Kidney (tissue), 14 donors: ENCODE measurements around the gene RELT. TPM values are rescaled to one million over a fixed set of nuclear protein-coding genes. Genes with fewer than 3 reads are reported as not detected.

ENCODE experiments used
- DNase-seq, 5 donors: peaks; one replicate each; pipeline ENCODE4 v3.0.0-alpha.2; 2013 to 2020
- FAIRE-seq: peaks from 2 replicates; lab custom pipeline; 2012; peaks lifted over from hg19 to GRCh38; lab: Jason Lieb, UNC
- H3K27ac ChIP-seq, 2 donors: one replicate each; pipeline ENCODE4 v1.7.0; 2013; ENCODE audit warnings: low read depth in 2 of 2, low read length in 2 of 2, inconsistent platforms in 1 of 2
- H3K27me3 ChIP-seq: one replicate; pipeline ENCODE4 v1.7.1; 2013; ENCODE audit warnings: low read length, inconsistent platforms; ENCODE audit not compliant: control insufficient read depth, insufficient read depth
- H3K36me3 ChIP-seq, 3 donors: one replicate each; pipeline versions ENCODE4 v1.7.0 to v1.7.1; 2013; ENCODE audit warnings: low read length in 3 of 3, control low read depth in 1 of 3, inconsistent platforms in 1 of 3; ENCODE audit not compliant: insufficient read depth in 3 of 3, control insufficient read depth in 2 of 3
- H3K4me1 ChIP-seq, 3 donors: one replicate each; pipeline versions ENCODE4 v1.7.0 to v1.7.1; 2013; ENCODE audit warnings: low read length in 3 of 3, inconsistent platforms in 1 of 3, low read depth in 1 of 3; ENCODE audit not compliant: control insufficient read depth in 2 of 3, insufficient read depth in 2 of 3
- H3K4me3 ChIP-seq, 3 donors: one replicate each; pipeline versions ENCODE4 v1.7.0 to v1.8.1; 2013; ENCODE audit warnings: low read length in 3 of 3, control low read depth in 1 of 3, inconsistent platforms in 1 of 3
- H3K9ac ChIP-seq, 3 donors: one replicate each; pipeline versions ENCODE4 v1.7.0 to v1.7.1; 2013; ENCODE audit warnings: low read length in 3 of 3, control low read depth in 1 of 3, inconsistent platforms in 1 of 3
- H3K9me3 ChIP-seq, 3 donors: one replicate each; pipeline versions ENCODE4 v1.7.0 to v1.7.1; 2013; ENCODE audit warnings: low read length in 3 of 3, control low read depth in 1 of 3, inconsistent platforms in 1 of 3; ENCODE audit not compliant: control insufficient read depth in 2 of 3, insufficient read depth in 1 of 3
- CTCF ChIP-seq: IDR thresholded peaks from 3 replicates; pipeline ENCODE4 v1.5.1; 2012; ENCODE audit warnings: mild to moderate bottlenecking, moderate library complexity, borderline replicate concordance; ENCODE audit not compliant: insufficient read depth; ENCODE audit errors: extremely low read depth
- intact Hi-C: fragments of 100-400 bp; cut with DNase I; formaldehyde crosslinking; loops from one replicate; pipeline ENCODE4 v1.11.1; 2022
- polyA plus RNA-seq: library from polyadenylated mRNA; stranded (reverse); fragments of 350-450 nt; fragmentation: Illumina TruSeq; extraction: RNeasy Lipid Tissue Mini Kit (QIAGEN cat#74804); gene quantifications from one replicate; pipeline ENCODE4 v1.2.3, GENCODE V29; 2014; ENCODE audit warnings: low read depth, low replicate concordance; ENCODE audit not compliant: insufficient read depth
- total RNA-seq: library from RNA; stranded (reverse); fragmentation: NEBNext Ultra II Directional; extraction: Animal tissue kit (Norgen Biotek cat#: 25700); gene quantifications from one replicate; pipeline ENCODE4 v1.2.1, GENCODE V29; 2021
- donor health status: control.
- donor health status: control.
- donor health status: control.
- donor health status: control.
- donor health status: control.
- donor health status: DM: yes; HTN: yes; CAD: no.
- donor health status: Normal renal cell carcinoma (clear cell type).

The RELT gene
- total and polyA plus RNA-seq, 2 donors from 2014 or later = 1.0 to 8.7 TPM

DNA sequence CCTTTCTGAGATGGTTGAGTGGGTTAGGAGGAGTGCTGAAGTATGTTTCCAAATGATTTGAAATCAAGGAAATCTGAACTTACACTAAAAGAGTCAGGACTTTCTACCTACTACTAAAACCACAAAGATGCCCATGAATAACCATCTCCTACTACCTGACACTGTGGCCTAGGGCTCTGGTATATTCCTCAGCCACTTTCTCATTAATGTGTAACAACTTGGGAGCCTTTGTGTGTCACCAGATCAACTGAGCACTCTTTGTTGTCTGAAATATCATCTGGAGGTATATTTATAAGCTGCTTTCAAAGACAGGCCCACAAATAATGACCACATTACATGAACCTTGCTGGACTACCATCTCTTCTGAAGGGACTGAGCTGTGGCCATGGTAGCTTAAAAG is 43.9 kb downstream of the RELT start:
- FAIRE-seq (no peak), DNase-seq (no peak)
- TF ChIP-seq CTCF = no peak
- no peak overlapping the region for H3K9ac ChIP-seq
- H3K36me3 ChIP-seq = no peaks in the 10 kb centered on the region
- H3K27me3 ChIP-seq = no peaks in the 10 kb centered on the region
- no peak overlapping the region for H3K4me3 ChIP-seq
- H3K4me1 ChIP-seq = peaks cover 0 to 25% (median 10%) of the 10 kb centered on the region in 3 donors
- no peak overlapping the region for H3K27ac ChIP-seq
- intact Hi-C loops = no loop called here
- no peaks in the 10 kb centered on the region for H3K9me3 ChIP-seq

- intact Hi-C loops = no loop called here
- Histone ChIP-seq H3K27me3 (no peaks in the 10 kb centered on the region), H3K27ac (no peak overlapping the region), H3K4me3 (no peak overlapping the region), H3K36me3 (no peaks in the 10 kb centered on the region), H3K9ac (no peak overlapping the region), H3K4me1 (peaks cover 0 to 7% (median 3%) of the 10 kb centered on the region in 3 donors), H3K9me3 (no peaks in the 10 kb centered on the region)
- no peak for DNase-seq
- TF ChIP-seq CTCF = no peak
- no peak for FAIRE-seq
Observed at GRCh38 chr11:73422886-73423285, 46.7 kb downstream of the RELT start.

GRCh38 chr11:73423506-73423905 is 47.3 kb downstream of the RELT start:
- Histone ChIP-seq H3K27ac (no peak overlapping the region), H3K4me1 (peaks cover 0 to 7% (median 3%) of the 10 kb centered on the region in 3 donors), H3K9me3 (no peaks in the 10 kb centered on the region), H3K9ac (no peak overlapping the region), H3K27me3 (no peaks in the 10 kb centered on the region), H3K4me3 (no peak overlapping the region), H3K36me3 (no peaks in the 10 kb centered on the region)
- intact Hi-C loops = no loop called here
- no peak for DNase-seq
- no peak for TF ChIP-seq CTCF
- FAIRE-seq = no peak

DNA sequence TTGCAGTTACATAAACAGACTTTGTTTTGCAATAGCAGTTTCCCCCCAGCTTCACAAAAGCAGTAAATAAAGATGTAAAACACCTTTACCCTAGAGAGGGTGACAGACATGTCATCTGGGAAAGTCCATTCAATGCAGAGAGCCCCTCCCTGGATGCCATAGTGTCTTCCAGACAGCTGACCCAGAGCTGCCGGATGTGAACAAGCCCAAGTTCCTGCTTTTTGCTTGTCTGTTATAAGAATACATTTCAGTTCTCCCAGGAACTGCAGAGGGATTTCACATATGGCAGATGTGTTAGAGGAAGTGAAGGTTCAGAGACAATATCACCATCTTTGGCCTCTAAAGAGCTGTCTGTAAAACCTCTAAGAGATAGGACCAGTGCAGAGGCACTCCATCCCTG is 48.9 kb downstream of the RELT start:
- Histone ChIP-seq H3K4me3 (no peak overlapping the region), H3K9me3 (no peaks in the 10 kb centered on the region), H3K27me3 (no peaks in the 10 kb centered on the region), H3K27ac (no peak overlapping the region), H3K9ac (no peak overlapping the region), H3K36me3 (no peaks in the 10 kb centered on the region), H3K4me1 (peaks cover 0 to 4% (median 3%) of the 10 kb centered on the region in 3 donors)
- intact Hi-C loops = no loop called here
- no peak for DNase-seq
- no peak for FAIRE-seq
- TF ChIP-seq CTCF = no peak
